ENCODE data around the gene SSX7.
"Not testable (repeated sequence)": the region's sequence is repeated elsewhere in the genome, so short reads cannot be mapped to it uniquely, and the experiment has no call there.

The SSX7 gene, protein sequence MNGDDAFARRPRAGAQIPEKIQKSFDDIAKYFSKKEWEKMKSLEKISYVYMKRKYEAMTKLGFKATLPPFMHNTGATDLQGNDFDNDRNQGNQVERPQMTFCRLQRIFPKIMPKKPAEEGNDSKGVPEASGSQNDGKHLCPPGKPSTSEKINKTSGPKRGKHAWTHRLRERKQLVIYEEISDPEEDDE

DNA sequence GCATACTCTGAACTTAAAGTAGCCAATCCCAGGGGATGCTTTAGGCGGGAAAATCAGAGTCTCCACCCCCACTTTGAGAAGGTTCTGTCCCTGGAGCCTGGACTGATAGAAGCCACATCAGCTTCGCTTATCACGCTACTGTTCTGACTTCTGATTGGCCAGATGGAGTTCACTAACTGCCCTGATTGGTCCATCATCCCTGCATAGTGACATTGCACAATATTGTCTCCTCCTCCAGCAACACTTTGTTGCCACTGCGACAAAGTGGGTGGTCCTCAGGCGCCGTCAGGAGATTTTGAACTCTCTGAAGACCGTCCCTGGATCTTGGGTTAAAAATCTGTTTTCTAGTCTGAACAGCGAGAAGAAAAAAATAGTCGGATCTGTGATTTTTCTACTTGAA, at the start of gene SSX7:
Gene SSX7 (minus strand): TSS at position 101 of the 400 bp plus-strand sequence. CDS start 1,428 bp downstream, outside the sequence.
- DNase-seq = not testable (repeated sequence)

DNA sequence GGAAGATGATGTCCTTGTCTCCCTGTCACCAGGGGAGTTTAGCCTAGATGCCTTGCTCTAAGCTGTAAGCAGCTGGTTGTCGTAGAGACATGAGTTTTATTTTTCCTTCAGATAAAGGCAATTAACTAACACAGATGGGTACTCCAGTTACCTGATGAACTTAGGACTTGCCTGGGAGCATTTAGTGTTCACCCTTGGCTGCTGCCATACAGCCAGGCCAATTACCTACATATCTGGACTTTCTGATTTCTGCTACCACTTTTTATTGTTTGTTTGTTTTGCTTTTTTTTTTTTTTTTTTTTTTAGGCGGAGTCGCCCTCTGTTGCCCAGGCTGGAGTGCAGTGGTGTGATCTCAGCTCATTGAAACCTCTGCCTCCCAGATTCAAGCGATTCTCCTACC, 37.3 kb upstream of the SSX7 start:
- not testable (repeated sequence) for DNase-seq

DNA sequence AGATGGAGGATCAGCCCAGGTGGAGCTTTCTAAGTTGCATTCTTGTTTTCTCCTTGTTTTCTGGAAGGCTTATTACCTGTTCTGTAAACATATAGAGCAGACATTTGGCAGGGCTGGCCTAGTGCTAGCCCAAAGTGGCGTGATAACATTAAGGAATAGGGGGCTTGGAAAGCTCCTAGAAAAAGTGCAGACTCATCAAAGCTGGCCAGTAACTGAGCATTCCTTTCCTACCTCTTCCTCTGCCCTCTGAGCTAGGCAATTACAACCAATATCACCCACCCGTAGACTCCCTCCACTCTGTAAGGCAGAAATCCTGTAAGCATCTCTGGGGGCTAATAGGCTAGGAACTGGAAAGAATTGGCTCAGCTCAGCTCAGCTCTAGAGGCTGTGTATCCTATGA, 7.5 kb upstream of the SSX7 start:
- DNase-seq = not testable (repeated sequence)

DNA sequence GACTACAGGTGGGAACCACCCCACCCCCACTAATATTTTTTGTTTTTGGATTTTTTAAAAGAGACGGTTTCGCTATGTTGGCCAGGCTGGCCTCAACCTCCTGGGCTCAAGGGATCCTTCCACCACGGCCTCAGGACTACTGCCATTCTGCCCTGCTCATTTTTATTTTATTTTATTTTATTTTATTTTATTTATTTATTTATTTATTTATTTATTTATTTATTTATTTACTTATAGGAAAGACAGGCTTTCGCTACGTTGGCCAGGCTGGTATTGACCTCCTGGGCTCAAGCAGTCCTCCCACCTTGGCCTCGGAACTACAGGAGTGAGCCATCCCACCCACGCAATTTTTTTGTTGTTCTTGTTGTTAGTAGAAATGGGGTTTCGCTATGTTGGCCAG, 775 bp upstream of the SSX7 start:
- DNase-seq = not testable (repeated sequence)

DNA sequence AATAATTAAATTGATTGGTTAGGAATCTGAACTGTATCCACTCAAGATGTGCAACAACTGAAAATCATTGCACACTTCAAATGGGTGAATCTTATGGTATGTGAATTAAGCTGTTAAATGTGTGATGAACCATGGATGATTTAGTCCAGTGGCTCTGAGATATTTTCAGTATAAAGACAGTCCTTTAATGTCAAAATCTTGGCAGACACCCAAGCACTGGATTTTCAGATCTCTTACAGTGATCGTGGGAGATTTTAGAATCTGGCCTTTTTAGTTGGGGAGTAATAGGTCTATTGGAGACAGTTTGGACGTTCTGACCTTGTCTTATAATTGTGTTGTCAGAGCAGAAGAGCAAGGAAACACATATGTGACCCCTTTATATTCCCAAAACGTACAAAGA, 4.0 kb downstream of the SSX7 start:
- not testable (repeated sequence) for DNase-seq

DNA sequence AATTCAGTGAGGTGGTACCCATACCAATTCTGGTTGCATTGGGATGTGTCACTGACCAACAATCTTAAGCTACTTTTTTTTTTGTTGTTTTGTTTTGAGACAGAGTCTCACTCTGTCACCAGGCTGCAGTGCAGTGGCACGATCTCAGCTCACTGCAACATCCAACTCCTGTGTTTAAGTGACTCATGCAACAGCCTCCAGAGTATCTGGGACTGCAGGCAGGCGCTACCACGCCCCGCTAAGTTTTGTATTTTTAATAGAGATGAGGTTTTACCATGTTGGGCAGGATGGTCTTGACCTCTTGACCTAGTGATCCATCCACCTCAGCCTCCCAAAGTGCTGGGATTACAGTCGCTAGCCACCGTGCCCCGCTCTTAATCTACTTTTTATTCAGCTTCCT, 5.7 kb downstream of the SSX7 start:
- DNase-seq = not testable (repeated sequence)

DNA sequence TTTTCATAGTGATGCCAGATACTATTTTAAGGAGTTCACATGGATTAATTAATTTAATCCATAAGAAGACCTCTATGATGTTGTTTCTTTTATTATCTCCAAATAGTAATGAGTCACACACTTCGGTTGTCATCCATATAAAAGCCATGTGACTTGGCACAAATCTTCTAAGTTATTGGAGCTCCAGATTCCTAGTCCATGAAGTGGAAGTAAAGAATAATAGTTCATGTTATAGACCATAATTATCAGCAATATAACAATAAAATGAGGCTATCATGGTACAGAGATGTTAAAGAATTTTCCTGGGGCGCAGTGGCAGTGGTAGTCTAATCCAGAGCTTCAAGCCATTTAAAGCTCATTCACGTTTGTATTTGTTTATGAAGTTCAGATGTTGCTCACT, 26.2 kb downstream of the SSX7 start:
- DNase-seq = not testable (repeated sequence)

DNA sequence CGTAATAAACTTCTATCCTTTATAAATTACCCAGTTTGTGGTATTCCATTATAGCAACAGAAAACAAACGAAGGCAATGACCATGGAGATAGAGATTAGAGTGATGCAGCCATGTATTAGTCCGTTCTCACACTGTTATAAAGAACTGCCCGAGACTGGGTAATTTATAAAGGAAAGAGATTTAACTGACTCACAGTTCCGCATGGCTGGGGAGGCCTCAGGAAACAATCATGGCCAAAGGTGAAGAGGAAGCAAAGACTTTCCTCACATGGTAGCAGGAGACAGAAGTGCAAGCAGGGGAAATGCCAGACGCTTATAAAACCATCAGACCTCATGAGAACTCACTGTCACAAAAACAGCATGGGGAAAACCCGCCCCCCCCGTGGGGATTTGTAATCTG, 34.0 kb downstream of the SSX7 start:
- DNase-seq = not testable (repeated sequence)

DNA sequence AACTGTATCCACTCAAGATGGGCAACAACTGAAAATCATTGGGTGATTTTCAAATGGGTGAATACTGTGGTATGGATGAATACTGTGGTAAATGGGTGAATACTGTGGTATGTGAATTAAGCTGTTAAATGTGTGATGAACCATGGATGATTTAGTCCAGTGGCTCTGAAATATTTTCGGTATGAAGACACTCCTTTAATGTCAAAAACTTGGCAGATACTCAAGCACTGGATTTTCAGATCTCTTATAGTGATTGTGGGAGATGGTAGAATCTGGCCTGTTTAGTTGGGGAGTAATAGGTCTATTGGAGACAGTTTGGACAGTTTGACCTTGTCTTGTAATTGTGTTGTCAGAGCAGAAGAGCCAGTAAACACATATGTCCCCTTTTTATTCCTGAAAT, 45.7 kb downstream of the SSX7 start:
- no peak for DNase-seq

DNA sequence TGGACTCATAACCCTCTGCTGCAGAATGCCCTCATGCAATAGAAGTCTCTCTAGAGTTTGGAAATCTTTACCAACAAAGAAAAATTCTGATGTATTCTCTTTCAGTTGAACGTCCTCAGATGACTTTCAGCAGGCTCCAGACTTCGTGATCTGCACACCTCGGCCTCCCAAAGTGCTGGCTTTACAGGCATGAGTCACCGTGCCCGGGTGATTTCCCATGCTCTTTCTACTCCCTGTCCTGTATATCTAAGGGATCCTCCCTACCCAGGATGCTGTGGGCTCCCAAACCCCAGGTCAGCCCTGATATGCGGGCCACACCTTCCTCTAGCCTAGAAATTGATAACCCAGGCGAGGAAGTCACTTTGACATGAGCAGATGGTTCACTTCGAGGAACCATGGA, 51.5 kb downstream of the SSX7 start:
- DNase-seq = not testable (repeated sequence)

DNA sequence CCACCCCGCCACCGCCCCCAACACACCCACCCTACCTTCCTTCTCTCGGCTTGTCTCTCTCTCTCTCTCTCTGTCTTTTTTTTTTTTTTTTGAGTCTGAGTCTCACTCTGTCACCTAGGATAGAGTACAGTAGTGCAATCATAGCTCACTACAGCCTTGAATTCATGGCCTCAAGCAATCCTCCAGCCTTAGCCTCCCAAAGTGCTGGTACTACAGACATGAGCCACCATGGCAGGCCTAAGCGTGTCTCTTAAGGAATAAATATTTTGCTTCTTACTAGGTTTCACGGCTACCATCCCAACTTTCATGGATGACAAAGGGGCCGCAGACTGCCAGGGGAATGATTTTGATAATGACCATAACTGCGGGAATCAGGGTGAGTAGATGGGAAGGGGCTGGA, 55.8 kb downstream of the SSX7 start:
- DNase-seq = no peak

DNA sequence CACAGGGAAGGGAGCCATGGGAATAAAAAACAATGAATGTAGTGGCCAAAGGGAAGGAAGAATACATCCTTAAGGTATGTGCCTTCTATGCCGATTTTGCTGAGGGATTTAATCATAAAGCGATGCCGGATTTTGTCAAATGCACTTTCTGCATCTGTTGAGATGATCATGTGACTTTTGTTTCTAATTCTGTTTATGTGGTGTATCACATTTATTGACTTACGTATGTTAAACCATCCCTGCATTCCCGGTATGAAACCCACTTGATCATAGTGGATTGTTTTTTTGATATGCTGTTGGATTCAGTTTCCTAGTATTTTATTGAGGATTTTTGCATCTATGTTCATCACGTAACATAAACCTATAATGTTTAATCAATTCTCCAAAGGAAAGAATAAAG, 60.0 kb downstream of the SSX7 start:
- DNase-seq = no peak

All from NK-92 treated with Interleukin-12 subunit alpha and Interleukin-12 subunit beta, amount 100 ng/mL, for 24 hours (cell line).